Measurements from ENCODE around the gene DCAF7. TPM values are rescaled to one million over a fixed set of nuclear protein-coding genes. Genes with fewer than 3 reads are reported as not detected.
A peak's percentile ranks its signal among the peaks of the same experiment; 100 is the strongest.

The DCAF7 gene
- 10 to 100 TPM; 36.4 to 39.0 TPM for total RNA-seq
- 34.3 to 60.1 reads per million in 2 donors for total RNA-seq

DNA sequence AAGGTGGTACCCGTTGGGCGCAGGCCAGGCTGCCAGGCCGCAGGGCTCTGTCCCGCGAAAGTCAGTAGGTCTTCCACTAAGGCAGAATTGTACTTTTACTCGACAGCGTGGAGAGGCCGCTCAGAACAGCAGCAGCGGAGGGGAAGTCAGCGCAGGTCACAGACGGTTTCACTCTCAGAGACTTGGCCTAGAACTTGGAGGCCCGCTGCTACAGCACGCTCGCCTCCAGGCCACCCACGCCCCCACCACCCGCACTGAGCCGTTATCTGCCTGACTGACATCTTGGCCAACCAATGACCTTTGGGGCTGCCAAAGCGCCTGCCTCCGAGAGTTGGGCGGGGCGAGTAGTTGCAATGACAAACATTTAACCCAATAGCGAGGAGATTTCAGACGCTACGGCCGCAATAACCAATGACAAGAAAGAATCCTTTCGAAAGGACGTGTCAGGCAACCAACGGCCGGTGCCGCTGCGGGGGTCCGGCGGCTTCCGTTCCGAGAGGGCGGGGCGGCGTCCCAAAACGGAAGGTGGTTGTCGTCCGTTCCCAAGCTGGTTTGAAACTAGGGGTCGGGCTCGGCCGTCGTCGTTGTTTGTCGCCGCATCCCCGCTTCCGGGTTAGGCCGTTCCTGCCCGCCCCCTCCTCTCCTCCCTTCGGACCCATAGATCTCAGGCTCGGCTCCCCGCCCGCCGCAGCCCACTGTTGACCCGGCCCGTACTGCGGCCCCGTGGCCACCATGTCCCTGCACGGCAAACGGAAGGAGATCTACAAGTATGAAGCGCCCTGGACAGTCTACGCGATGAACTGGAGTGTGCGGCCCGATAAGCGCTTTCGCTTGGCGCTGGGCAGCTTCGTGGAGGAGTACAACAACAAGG, at the start of gene DCAF7:
DCAF7 (plus strand) TSS at position 532 of the 871 bp plus-strand sequence; CDS start at position 733, 201 bp downstream.
- peak within 1 kb of the TSS; percentile 97 for H3K27ac Mint-ChIP-seq
- H3K36me3 Mint-ChIP-seq (ENCODE audit: low read depth): peaks cover 3% of the 10 kb centered on the region
- peaks cover 25% of the 10 kb centered on the region for H3K4me1 Mint-ChIP-seq
- H3K27me3 Mint-ChIP-seq: no peaks in the 10 kb centered on the region
- DNase-seq: peak; percentile 97 to 98 (median 98)
- ATAC-seq: peak; percentile 95
- H3K4me3 Mint-ChIP-seq: peak within 1 kb of the TSS; percentile 96
- no peaks in the 10 kb centered on the region for H3K9me3 ChIP-seq (ENCODE audit: control insufficient read depth, low read length, poor library complexity, severe bottlenecking)

DNA sequence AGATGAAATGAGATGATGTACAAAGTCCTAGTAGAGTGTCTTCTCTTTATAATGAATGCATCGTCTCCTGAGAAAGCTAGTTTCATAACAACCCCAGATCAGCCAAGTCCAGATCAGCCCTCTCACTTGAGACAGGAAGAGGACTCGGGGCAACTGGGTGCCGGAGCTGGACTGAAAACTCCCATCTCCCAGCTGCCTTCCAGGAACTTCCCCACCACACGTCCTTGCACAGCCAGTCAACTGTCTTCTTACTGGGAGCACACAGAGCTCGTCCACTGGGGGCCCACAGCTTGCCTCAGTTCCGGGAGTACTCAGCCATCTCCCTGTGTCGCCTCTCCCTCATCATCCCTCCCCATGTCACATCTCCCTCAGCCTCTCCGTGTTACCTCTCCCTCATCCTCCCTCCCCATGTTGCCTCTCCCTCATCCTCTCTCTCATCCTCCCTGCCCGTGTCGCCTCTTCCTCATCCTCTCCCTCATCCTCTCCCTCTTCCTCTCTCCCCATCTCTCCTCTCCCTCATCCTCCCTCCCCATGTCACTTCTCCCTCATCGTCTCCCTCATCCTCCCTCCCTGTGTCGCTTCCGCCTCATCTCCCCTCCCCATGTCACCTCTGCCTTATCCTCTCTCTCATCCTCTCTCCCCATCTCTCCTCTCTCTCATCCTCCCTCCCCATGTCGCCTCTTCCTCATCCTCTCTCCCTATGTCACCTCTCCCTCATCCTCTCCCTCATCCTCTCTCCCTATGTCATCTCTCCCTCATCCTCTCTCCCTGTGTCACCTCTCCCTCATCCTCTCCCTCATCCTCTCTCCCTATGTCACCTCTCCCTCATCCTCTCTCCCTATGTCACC, 49.5 kb upstream of the DCAF7 start:
- H3K9me3 ChIP-seq (ENCODE audit: control insufficient read depth, low read length, poor library complexity, severe bottlenecking): no peaks in the 10 kb centered on the region
- H3K36me3 Mint-ChIP-seq (ENCODE audit: low read depth): peaks cover 7% of the 10 kb centered on the region
- no peak for ATAC-seq
- no peak overlapping the region for H3K27ac Mint-ChIP-seq
- no peak for DNase-seq
- H3K4me3 Mint-ChIP-seq: no peak overlapping the region
- H3K4me1 Mint-ChIP-seq: no peaks in the 10 kb centered on the region
- H3K27me3 Mint-ChIP-seq: peaks cover 30% of the 10 kb centered on the region

- no peaks in the 10 kb centered on the region for H3K4me1 Mint-ChIP-seq
- H3K9me3 ChIP-seq (ENCODE audit: control insufficient read depth, low read length, poor library complexity, severe bottlenecking): no peaks in the 10 kb centered on the region
- ATAC-seq (no peak), DNase-seq (no peak)
- H3K27me3 Mint-ChIP-seq: peaks cover 45% of the 10 kb centered on the region
- H3K36me3 Mint-ChIP-seq (ENCODE audit: low read depth): peaks cover 7% of the 10 kb centered on the region
- H3K4me3 Mint-ChIP-seq: no peak overlapping the region
- H3K27ac Mint-ChIP-seq: no peak overlapping the region
Observed at GRCh38 chr17:63503341-63503705, 47.0 kb upstream of the DCAF7 start.

DNA sequence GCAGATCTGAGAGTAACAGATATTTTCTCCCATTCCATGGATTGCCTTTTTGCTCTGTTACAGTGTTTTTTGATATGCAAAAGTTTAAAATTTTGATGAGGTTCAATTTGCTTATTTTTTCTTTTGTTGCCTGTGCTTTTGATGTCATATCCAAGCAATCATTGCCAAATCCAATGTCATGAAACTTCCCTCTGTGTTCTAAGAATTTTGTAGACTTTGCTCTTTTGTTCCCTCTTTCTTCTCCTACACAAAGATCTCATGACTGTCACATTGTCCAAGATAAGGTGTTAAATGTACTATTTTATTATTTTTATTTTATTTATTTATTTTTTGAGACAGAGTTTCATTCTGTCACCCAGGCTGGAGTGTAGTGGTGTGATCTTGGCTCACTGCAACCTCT, 46.0 kb upstream of the DCAF7 start:
- DNase-seq: no peak
- peaks cover 55% of the 10 kb centered on the region for H3K27me3 Mint-ChIP-seq
- H3K9me3 ChIP-seq (ENCODE audit: control insufficient read depth, low read length, poor library complexity, severe bottlenecking): no peaks in the 10 kb centered on the region
- no peaks in the 10 kb centered on the region for H3K4me1 Mint-ChIP-seq
- peaks cover 9% of the 10 kb centered on the region for H3K36me3 Mint-ChIP-seq (ENCODE audit: low read depth)
- H3K27ac Mint-ChIP-seq: no peak overlapping the region
- H3K4me3 Mint-ChIP-seq: no peak overlapping the region
- no peak for ATAC-seq

DNA sequence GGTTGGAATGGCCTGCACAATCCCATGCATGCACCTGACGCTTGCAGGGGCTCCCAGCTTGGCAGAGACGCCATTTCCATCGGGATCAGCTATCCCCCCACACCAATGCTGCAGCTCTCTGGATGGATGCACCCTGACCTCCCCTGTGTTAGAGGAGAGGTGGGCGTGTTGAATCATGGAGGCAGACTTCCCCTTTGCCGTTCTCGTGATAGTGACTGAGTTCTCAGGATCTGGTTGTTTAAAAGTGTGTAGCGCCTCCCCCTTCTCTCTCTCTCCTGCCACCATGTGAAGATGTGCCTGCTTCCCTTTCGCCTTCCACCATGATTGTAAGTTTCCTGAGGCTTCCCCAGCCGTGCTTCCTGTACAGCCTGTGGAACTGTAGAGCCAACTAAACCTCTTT, 44.9 kb upstream of the DCAF7 start:
- no peak overlapping the region for H3K4me3 Mint-ChIP-seq
- no peaks in the 10 kb centered on the region for H3K4me1 Mint-ChIP-seq
- DNase-seq (no peak), ATAC-seq (no peak)
- H3K36me3 Mint-ChIP-seq (ENCODE audit: low read depth): peaks cover 9% of the 10 kb centered on the region
- H3K27me3 Mint-ChIP-seq: peaks cover 58% of the 10 kb centered on the region
- no peak overlapping the region for H3K27ac Mint-ChIP-seq
- no peaks in the 10 kb centered on the region for H3K9me3 ChIP-seq (ENCODE audit: control insufficient read depth, low read length, poor library complexity, severe bottlenecking)

GRCh38 chr17:63506627-63507026, 43.6 kb upstream of the DCAF7 start:
- no peak overlapping the region for H3K4me3 Mint-ChIP-seq
- ATAC-seq (no peak), DNase-seq (no peak)
- no peaks in the 10 kb centered on the region for H3K4me1 Mint-ChIP-seq
- no peak overlapping the region for H3K27ac Mint-ChIP-seq
- H3K9me3 ChIP-seq (ENCODE audit: control insufficient read depth, low read length, poor library complexity, severe bottlenecking): no peaks in the 10 kb centered on the region
- peaks cover 49% of the 10 kb centered on the region for H3K27me3 Mint-ChIP-seq
- peaks cover 3% of the 10 kb centered on the region for H3K36me3 Mint-ChIP-seq (ENCODE audit: low read depth)

- ATAC-seq: no peak
- Mint-ChIP-seq H3K36me3 (ENCODE audit: low read depth) (peaks cover 2% of the 10 kb centered on the region), H3K4me3 (no peak overlapping the region), H3K4me1 (no peaks in the 10 kb centered on the region), H3K27me3 (peaks cover 42% of the 10 kb centered on the region), H3K27ac (no peak overlapping the region)
- H3K9me3 ChIP-seq (ENCODE audit: control insufficient read depth, low read length, poor library complexity, severe bottlenecking): no peaks in the 10 kb centered on the region
- no peak for DNase-seq
Observed at GRCh38 chr17:63511331-63511730, 38.9 kb upstream of the DCAF7 start.

GRCh38 chr17:63512388-63512787, 37.9 kb upstream of the DCAF7 start:
- Mint-ChIP-seq H3K4me1 (no peaks in the 10 kb centered on the region), H3K27ac (no peak overlapping the region), H3K4me3 (no peak overlapping the region), H3K36me3 (ENCODE audit: low read depth) (peaks cover 2% of the 10 kb centered on the region), H3K27me3 (peaks cover 40% of the 10 kb centered on the region)
- ATAC-seq (no peak), DNase-seq (no peak)
- no peaks in the 10 kb centered on the region for H3K9me3 ChIP-seq (ENCODE audit: control insufficient read depth, low read length, poor library complexity, severe bottlenecking)

- Mint-ChIP-seq H3K4me1 (no peaks in the 10 kb centered on the region), H3K4me3 (no peak overlapping the region), H3K27ac (no peak overlapping the region), H3K36me3 (ENCODE audit: low read depth) (peaks cover 2% of the 10 kb centered on the region), H3K27me3 (peaks cover 39% of the 10 kb centered on the region)
- no peaks in the 10 kb centered on the region for H3K9me3 ChIP-seq (ENCODE audit: control insufficient read depth, low read length, poor library complexity, severe bottlenecking)
- DNase-seq: no peak
- ATAC-seq: no peak
Observed at GRCh38 chr17:63512896-63513644, 37.2 kb upstream of the DCAF7 start.

GRCh38 chr17:63514477-63514876, 35.8 kb upstream of the DCAF7 start:
- no peaks in the 10 kb centered on the region for H3K9me3 ChIP-seq (ENCODE audit: control insufficient read depth, low read length, poor library complexity, severe bottlenecking)
- Mint-ChIP-seq H3K4me3 (no peak overlapping the region), H3K36me3 (ENCODE audit: low read depth) (no peaks in the 10 kb centered on the region), H3K4me1 (no peaks in the 10 kb centered on the region), H3K27me3 (peaks cover 25% of the 10 kb centered on the region), H3K27ac (no peak overlapping the region)
- DNase-seq (no peak), ATAC-seq (no peak)

GRCh38 chr17:63514974-63515373, 35.3 kb upstream of the DCAF7 start:
- no peak for ATAC-seq
- no peaks in the 10 kb centered on the region for H3K9me3 ChIP-seq (ENCODE audit: control insufficient read depth, low read length, poor library complexity, severe bottlenecking)
- Mint-ChIP-seq H3K36me3 (ENCODE audit: low read depth) (no peaks in the 10 kb centered on the region), H3K27me3 (peaks cover 24% of the 10 kb centered on the region), H3K4me1 (no peaks in the 10 kb centered on the region), H3K27ac (no peak overlapping the region), H3K4me3 (no peak overlapping the region)
- DNase-seq: no peak

- no peaks in the 10 kb centered on the region for H3K36me3 Mint-ChIP-seq (ENCODE audit: low read depth)
- no peak overlapping the region for H3K4me3 Mint-ChIP-seq
- peaks cover 26% of the 10 kb centered on the region for H3K27me3 Mint-ChIP-seq
- DNase-seq (no peak), ATAC-seq (no peak)
- no peak overlapping the region for H3K27ac Mint-ChIP-seq
- no peaks in the 10 kb centered on the region for H3K4me1 Mint-ChIP-seq
- no peaks in the 10 kb centered on the region for H3K9me3 ChIP-seq (ENCODE audit: control insufficient read depth, low read length, poor library complexity, severe bottlenecking)
Observed at GRCh38 chr17:63515426-63515825, 34.9 kb upstream of the DCAF7 start.

Measured in T-helper 17 cell (primary cell).